Measurements from ENCODE around the gene NR1D1. TPM values are rescaled to one million over a fixed set of nuclear protein-coding genes. Genes with fewer than 3 reads are reported as not detected.

Gene NR1D1
- total RNA-seq, 6 donors from 2014 or later, result 3.8 to 24.7 (median 15.8) TPM

DNA sequence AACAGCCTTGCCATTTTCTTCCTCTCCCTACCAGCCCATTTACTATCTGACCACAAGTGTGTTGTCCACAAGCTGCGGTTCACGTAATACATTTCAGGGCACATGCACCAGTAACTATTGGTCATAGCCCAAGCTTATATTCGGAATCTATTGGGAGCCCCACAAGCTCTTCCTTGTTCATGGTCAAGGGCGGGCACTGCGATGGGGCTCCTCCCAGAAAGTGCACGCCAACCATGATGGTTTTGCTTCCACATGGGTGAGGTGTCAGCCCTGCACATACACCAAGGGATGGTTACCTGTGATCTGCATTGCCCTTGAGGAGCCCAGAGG is 25.6 kb downstream of the NR1D1 start:
- Histone ChIP-seq H3K4me3 (peak overlapping the region in 2 of 4 donors; percentile 8 to 19), H3K4me1 (peaks cover 67 to 76% (median 73%) of the 10 kb centered on the region in 4 donors), H3K27me3 (no peaks in the 10 kb centered on the region), H3K36me3 (peaks cover 0 to 32% (median 7%) of the 10 kb centered on the region in 4 donors), H3K9me3 (no peaks in the 10 kb centered on the region), H3K27ac (peak overlapping the region; percentile 86 to 94 (median 90))
- TF ChIP-seq POLR2AphosphoS5 (IDR thresholded peaks at IDR 0.05) (no peak), EP300 (IDR thresholded peaks at IDR 0.05) (no peak)
- DNase-seq (no peak), ATAC-seq (ENCODE audit: low FRiP score in 2 of 2) (peak in 1 of 2 donors; percentile 20)
- WGBS, 2 donors, result 51 to 55% methylated on average over 5 to 6 of the region's 6 CpGs

DNA sequence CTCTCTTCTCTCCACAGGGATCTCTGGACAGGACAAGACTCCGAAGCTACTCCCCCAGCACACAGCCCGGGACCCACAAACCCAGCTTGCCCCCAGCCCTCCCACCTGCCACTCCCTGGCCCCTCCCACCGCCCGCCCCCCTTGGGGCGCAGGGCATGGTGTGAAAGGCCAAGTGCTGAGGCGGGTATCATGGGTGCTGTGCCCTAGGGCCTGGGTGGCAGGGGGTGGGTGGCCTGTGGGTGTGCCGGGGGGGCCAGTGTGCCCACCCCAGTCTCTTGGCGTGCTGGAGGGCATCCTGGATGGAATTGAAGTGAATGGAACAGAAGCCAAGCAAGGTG is 26.2 kb downstream of the NR1D1 start:
- DNase-seq (peak in 1 of 2 donors; percentile 82), ATAC-seq (ENCODE audit: low FRiP score in 2 of 2) (no peak)
- H3K9me3 ChIP-seq, result no peaks in the 10 kb centered on the region
- H3K4me3 ChIP-seq, result no peak overlapping the region
- H3K4me1 ChIP-seq, result peaks cover 74 to 82% (median 80%) of the 10 kb centered on the region in 4 donors
- peaks cover 0 to 26% (median 7%) of the 10 kb centered on the region in 4 donors for H3K36me3 ChIP-seq
- TF ChIP-seq POLR2AphosphoS5 (IDR thresholded peaks at IDR 0.05) (no peak), POLR2A (IDR thresholded peaks at IDR 0.05) (no peak), EP300 (IDR thresholded peaks at IDR 0.05) (no peak)
- TF ChIP-seq, protein P1, sequence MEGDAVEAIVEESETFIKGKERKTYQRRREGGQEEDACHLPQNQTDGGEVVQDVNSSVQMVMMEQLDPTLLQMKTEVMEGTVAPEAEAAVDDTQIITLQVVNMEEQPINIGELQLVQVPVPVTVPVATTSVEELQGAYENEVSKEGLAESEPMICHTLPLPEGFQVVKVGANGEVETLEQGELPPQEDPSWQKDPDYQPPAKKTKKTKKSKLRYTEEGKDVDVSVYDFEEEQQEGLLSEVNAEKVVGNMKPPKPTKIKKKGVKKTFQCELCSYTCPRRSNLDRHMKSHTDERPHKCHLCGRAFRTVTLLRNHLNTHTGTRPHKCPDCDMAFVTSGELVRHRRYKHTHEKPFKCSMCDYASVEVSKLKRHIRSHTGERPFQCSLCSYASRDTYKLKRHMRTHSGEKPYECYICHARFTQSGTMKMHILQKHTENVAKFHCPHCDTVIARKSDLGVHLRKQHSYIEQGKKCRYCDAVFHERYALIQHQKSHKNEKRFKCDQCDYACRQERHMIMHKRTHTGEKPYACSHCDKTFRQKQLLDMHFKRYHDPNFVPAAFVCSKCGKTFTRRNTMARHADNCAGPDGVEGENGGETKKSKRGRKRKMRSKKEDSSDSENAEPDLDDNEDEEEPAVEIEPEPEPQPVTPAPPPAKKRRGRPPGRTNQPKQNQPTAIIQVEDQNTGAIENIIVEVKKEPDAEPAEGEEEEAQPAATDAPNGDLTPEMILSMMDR (IDR thresholded peaks at IDR 0.05), result no peak
- no peaks in the 10 kb centered on the region for H3K27me3 ChIP-seq
- 74 to 83% methylated on average over 7 to 8 of the region's 8 CpGs for WGBS, 2 donors
- H3K27ac ChIP-seq, result peak overlapping the region; percentile 86 to 94 (median 90)

GRCh38 chr17:40073454-40074174 is 26.8 kb downstream of the NR1D1 start:
- ATAC-seq (ENCODE audit: low FRiP score in 2 of 2), result no peak
- no peak for DNase-seq
- H3K4me1 ChIP-seq, result peaks cover 79 to 88% (median 86%) of the 10 kb centered on the region in 4 donors
- WGBS, 2 donors, result 88 to 91% methylated on average over 7 of the region's 7 CpGs
- H3K36me3 ChIP-seq, result peaks cover 0 to 21% (median 5%) of the 10 kb centered on the region in 4 donors
- no peaks in the 10 kb centered on the region for H3K9me3 ChIP-seq
- no peaks in the 10 kb centered on the region for H3K27me3 ChIP-seq
- no peak overlapping the region for H3K4me3 ChIP-seq
- peak overlapping the region; percentile 86 to 94 (median 90) for H3K27ac ChIP-seq
- TF ChIP-seq, protein P1 (IDR thresholded peaks at IDR 0.05), result no peak
- no peak for TF ChIP-seq POLR2A (IDR thresholded peaks at IDR 0.05)
- no peak for TF ChIP-seq POLR2AphosphoS5 (IDR thresholded peaks at IDR 0.05)
- TF ChIP-seq EP300 (IDR thresholded peaks at IDR 0.05), result no peak

DNA sequence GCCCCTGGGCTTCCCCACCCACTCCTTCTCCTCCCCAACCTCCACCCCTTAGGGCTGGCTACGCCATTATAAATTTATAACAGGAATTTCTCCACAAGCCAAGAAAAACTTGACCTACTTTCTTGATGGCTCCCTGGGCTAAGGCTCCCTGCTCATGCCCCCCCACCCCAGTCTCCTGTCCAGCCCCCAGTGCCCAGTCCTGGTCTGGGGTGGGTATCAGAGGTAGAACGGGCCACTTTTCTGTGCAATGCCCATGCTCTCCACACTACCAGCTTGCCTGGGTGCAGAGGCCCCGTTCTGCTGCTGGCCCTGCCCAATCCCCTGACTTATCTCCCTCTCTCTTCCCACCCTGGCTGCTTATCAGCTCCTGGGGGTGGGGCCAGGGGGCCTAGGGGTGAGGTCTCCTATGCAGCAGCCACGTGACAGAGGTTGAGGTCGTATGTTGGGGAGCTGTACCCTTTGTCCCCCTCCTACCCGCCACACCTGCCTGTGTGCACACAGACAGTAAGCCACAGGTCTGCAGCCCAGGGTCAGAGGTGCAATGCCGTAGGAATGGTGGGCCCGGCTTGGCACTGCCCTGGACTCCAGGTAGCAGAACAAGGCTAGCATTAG is 27.5 kb downstream of the NR1D1 start:
- Histone ChIP-seq H3K4me3 (peak overlapping the region in 1 of 4 donors; percentile 22), H3K4me1 (peaks cover 87 to 94% (median 92%) of the 10 kb centered on the region in 4 donors), H3K27me3 (no peaks in the 10 kb centered on the region), H3K9me3 (no peaks in the 10 kb centered on the region), H3K27ac (peak overlapping the region; percentile 86 to 94 (median 90)), H3K36me3 (peaks cover 0 to 15% (median 5%) of the 10 kb centered on the region in 4 donors)
- WGBS, 2 donors, result 30 to 58% methylated on average over 7 to 8 of the region's 8 CpGs
- TF ChIP-seq EP300 (IDR thresholded peaks at IDR 0.05) (no peak), POLR2AphosphoS5 (IDR thresholded peaks at IDR 0.05) (no peak), POLR2A (IDR thresholded peaks at IDR 0.05) (no peak)
- TF ChIP-seq, protein P1 (IDR thresholded peaks at IDR 0.05), result no peak
- peak in 1 of 2 donors; percentile 5 for ATAC-seq (ENCODE audit: low FRiP score in 2 of 2)
- DNase-seq, result no peak

DNA sequence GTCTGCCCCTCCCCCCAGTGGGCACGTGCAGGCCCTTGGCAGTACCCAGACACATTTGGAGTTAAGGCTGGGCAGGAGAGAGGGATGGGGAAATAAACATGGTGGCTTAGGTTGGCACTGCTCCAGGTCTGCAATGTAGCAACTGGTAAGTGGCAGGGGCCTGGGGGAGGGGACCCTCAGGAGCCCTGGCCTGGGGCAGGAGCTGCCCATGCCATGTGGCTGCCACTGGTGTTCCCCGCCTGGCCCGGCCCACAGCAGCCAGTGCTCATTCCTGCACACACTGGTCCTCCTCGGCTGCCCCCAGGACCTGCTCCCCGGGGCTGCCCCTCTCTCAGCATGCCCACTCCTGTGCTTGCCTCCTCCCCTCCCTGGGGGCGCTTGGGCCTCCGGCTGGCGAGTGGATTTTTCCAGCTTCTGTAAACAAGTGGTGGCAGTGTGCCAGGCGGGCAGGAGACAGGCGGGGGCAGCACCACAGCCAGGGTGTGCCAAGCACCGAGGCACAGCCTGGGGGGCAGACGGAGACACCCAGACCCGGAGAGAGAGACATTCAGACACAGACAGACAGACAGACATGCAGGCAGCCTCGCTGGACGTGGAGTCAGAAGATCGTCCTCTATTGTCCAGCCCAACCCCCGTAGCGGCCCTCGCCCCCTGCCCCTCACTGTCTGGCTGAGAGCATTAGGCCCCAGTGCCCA is 28.2 kb downstream of the NR1D1 start:
- peaks cover 91 to 100% (median 95%) of the 10 kb centered on the region in 4 donors for H3K4me1 ChIP-seq
- H3K27me3 ChIP-seq, result no peaks in the 10 kb centered on the region
- peak overlapping the region in 1 of 4 donors; percentile 22 for H3K4me3 ChIP-seq
- 10 to 11% methylated on average over 4 to 18 of the region's 19 CpGs for WGBS, 2 donors
- peak in 1 of 2 donors; percentile 65 for TF ChIP-seq POLR2AphosphoS5 (IDR thresholded peaks at IDR 0.05)
- peak in 1 of 4 donors; percentile 15 for TF ChIP-seq POLR2A (IDR thresholded peaks at IDR 0.05)
- TF ChIP-seq, protein P1 (IDR thresholded peaks at IDR 0.05), result no peak
- peak in 1 of 4 donors; percentile 9 for TF ChIP-seq EP300 (IDR thresholded peaks at IDR 0.05)
- peaks cover 0 to 13% (median 5%) of the 10 kb centered on the region in 4 donors for H3K36me3 ChIP-seq
- H3K27ac ChIP-seq, result peak overlapping the region; percentile 86 to 94 (median 90)
- peak; percentile 86 to 93 for DNase-seq
- ATAC-seq (ENCODE audit: low FRiP score in 2 of 2), result peak; percentile 1 to 74
- no peaks in the 10 kb centered on the region for H3K9me3 ChIP-seq

Data from upper lobe of left lung (tissue), 6 donors.